ENCODE data around the gene WDPCP.

The WDPCP gene

GRCh38 chr2:63096491-63096890 is 491.8 kb downstream of the WDPCP start:
- no peak for DNase-seq (ENCODE audit: low read depth)
- H3K4me3 ChIP-seq (ENCODE audit: low read depth, low read length), result no peak overlapping the region
- TF ChIP-seq CTCF (IDR thresholded peaks at IDR 0.05; ENCODE audit: low read depth, low read length, missing control alignments), result no peak
- in situ Hi-C loops (cut with HindIII; ENCODE audit: low sequenced_read_pairs), result no loop called here

DNA sequence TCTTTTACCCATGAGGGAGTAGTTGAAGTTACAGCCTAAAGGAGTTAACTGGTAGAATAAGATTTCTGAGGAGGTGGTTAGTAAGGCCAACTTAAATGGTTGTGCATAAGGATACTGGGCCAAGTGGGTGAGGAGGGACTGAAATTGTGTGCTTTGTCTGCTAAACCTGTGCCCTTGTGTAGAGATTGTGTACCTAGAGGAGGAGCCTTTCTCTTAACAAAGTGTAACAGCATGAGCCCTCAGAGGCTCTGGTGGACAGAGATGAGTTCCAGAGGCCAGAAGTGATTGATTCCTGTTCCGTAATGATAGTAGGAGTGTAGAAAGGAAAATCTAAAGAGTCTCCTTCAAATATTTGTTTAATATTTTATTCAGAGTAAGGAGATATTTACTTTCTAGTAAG is 494.8 kb downstream of the WDPCP start:
- TF ChIP-seq CTCF (IDR thresholded peaks at IDR 0.05; ENCODE audit: low read depth, low read length, missing control alignments), result no peak
- H3K4me3 ChIP-seq (ENCODE audit: low read depth, low read length), result no peak overlapping the region
- DNase-seq (ENCODE audit: low read depth), result no peak
- in situ Hi-C loops (cut with HindIII; ENCODE audit: low sequenced_read_pairs), result no loop called here

GRCh38 chr2:63092857-63093256 is 495.4 kb downstream of the WDPCP start:
- no peak for DNase-seq (ENCODE audit: low read depth)
- no peak overlapping the region for H3K4me3 ChIP-seq (ENCODE audit: low read depth, low read length)
- no peak for TF ChIP-seq CTCF (IDR thresholded peaks at IDR 0.05; ENCODE audit: low read depth, low read length, missing control alignments)
- in situ Hi-C loops (cut with HindIII; ENCODE audit: low sequenced_read_pairs), result no loop called here

GRCh38 chr2:63092401-63092800 is 495.9 kb downstream of the WDPCP start:
- TF ChIP-seq CTCF (IDR thresholded peaks at IDR 0.05; ENCODE audit: low read depth, low read length, missing control alignments), result no peak
- in situ Hi-C loops (cut with HindIII; ENCODE audit: low sequenced_read_pairs), result no loop called here
- no peak overlapping the region for H3K4me3 ChIP-seq (ENCODE audit: low read depth, low read length)

GRCh38 chr2:63086687-63087086 is 501.6 kb downstream of the WDPCP start:
- DNase-seq (ENCODE audit: low read depth), result no peak
- TF ChIP-seq CTCF (IDR thresholded peaks at IDR 0.05; ENCODE audit: low read depth, low read length, missing control alignments), result no peak
- in situ Hi-C loops (cut with HindIII; ENCODE audit: low sequenced_read_pairs), result no loop called here
- no peak overlapping the region for H3K4me3 ChIP-seq (ENCODE audit: low read depth, low read length)

More at GRCh38 chr2:63092401-63092800, 495.9 kb downstream of the WDPCP start:
- DNase-seq (ENCODE audit: low read depth), result no peak

DNA sequence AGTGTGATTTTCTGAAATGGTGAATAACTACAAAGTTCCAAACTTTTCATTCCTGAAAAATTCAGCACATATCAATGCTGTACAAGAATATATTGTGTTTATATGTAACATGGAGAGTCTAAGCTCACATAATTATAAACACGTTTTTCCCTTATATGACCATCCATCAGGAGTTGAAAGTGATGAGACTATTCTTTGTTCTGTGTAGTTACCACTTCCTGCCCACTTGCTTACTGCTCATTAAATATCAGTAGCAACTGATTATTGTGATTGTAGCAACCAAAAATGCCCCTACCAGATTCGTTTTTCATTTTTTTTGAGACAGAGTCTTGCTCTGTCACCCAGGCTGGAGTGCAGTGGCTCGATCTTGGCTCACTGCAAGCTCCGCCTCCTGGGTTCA is 506.9 kb downstream of the WDPCP start:
- no peak for DNase-seq (ENCODE audit: low read depth)
- H3K4me3 ChIP-seq (ENCODE audit: low read depth, low read length), result no peak overlapping the region
- no peak for TF ChIP-seq CTCF (IDR thresholded peaks at IDR 0.05; ENCODE audit: low read depth, low read length, missing control alignments)
- in situ Hi-C loops (cut with HindIII; ENCODE audit: low sequenced_read_pairs), result no loop called here
